ENCODE data around the gene LRG1. TPM values are rescaled to one million over a fixed set of nuclear protein-coding genes. Genes with fewer than 3 reads are reported as not detected.
"Not testable (repeated sequence)": the region's sequence is repeated elsewhere in the genome, so short reads cannot be mapped to it uniquely, and the experiment has no call there.

The LRG1 gene
- total RNA-seq, 1 donor from 2014 or later: 1.6 TPM

- not testable (repeated sequence) for DNase-seq (ENCODE audit: low read depth in 2 of 2)
Observed at GRCh38 chr19:4527377-4527776, 12.5 kb downstream of the LRG1 start.

GRCh38 chr19:4525563-4526002 is 14.3 kb downstream of the LRG1 start:
- no peak for DNase-seq (ENCODE audit: low read depth in 2 of 2)

- peak; percentile 46 to 66 for DNase-seq (ENCODE audit: low read depth in 2 of 2)
Observed at GRCh38 chr19:4524808-4525562, 14.9 kb downstream of the LRG1 start.

- DNase-seq (ENCODE audit: low read depth in 2 of 2): peak; percentile 58 to 69
Observed at GRCh38 chr19:4523306-4524110, 16.3 kb downstream of the LRG1 start.

DNA sequence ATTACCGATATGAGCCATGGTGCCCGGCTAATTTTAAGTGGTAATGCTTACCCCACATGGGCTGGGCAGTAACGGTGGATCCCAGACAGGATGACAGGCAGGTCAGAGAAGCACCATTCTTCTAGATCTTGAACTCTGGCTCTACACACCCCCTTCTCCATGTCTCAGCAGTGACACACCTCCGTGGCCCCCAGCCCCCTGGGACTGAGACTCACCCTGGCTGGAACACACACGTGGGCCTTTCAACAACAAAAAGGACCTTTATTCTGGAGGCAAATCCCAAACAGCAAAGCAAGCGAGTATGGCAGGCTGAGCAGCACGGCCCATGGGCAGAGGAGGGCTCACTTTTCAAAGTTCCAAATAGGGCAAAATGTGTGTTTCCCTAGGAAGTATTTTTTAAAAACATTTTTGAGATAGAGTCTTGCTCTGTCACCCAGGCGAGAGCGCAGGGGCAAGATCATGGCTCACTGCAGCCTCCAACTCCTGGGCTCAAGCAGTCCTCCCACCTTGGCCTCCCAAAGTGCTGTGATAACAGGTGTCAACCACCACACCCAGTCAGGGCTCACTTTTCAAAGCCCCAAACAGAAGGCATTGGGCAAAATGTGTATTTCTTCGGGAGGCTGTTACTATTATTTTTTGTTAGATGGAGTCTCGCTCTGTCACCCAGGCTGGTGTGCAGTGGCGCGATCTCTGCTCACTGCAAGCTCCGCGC is 17.4 kb downstream of the LRG1 start:
- no peak for DNase-seq (ENCODE audit: low read depth in 2 of 2)

- DNase-seq (ENCODE audit: low read depth in 2 of 2): no peak
Observed at GRCh38 chr19:4521888-4522242, 18.0 kb downstream of the LRG1 start.

DNA sequence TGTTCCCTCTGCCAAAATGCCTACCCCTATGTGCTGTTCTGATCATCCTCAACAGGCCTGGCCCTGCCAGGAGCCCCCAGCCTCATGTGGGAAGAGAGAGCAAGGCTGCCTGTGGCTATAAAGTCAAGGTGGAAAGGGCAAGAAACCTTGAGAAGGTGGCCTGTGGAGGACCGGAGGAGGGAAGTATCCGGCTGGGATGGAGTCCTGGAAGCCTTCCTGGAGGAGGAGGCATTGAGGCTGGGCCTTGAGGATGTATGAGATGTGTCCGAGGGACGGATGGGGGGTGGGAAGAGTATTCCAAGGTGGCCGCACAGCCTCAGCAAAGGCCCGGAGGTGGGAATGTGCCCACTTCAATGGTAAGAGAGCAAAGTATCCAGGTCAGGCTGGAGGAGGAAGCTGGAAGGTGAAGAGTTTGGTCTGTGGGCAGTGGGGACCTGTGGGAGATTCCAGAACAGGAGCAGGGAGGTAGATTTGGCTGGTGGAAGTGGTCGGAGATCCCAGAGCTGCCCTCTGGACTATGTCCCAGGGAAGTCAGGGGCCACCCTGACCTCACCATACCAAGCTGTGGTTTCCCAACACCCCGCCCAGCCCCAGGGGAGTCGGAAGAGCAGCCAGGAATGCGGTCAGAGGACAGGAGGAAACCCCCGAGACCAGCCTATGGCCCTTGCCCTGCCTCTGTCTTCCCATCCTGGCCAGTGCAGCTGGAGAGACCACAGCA is 18.5 kb downstream of the LRG1 start:
- no peak for DNase-seq (ENCODE audit: low read depth in 2 of 2)

DNA sequence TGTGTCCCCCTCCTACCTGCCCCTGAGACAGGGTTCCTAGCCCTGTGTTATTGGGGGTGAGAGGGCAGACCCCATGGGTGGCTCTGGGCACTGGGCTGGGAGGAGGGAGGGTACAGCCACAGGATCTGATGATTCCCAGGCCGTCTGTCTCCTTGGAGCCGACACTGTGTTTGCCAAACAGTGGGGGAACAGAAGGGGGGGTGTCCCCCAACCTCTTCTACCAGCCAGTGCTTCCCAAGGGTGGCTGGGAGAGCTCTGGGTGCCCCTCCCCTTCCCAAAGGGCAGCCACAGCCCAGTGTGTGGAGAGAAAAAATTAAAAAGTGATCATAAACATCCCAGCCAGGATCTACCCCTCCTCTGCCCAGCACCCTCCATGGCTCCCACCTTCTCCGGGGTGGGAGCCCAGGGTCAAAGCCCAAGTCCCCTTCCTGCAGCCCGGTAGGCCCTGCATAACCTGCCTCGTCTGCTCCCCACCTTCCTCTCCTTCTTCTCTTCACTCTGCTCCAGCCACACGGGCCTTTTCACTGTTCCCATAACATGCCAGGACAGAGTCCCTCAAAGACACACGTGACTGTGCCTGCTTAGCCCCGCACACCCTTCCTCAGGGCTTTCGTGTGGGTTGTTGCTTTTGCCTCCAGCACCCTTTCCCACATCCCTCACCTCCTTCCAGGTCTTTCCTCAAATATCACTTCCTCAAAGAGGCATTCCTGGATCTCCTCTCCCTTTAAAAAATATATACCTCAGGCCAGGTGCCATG is 20.1 kb downstream of the LRG1 start:
- DNase-seq (ENCODE audit: low read depth in 2 of 2): no peak

DNA sequence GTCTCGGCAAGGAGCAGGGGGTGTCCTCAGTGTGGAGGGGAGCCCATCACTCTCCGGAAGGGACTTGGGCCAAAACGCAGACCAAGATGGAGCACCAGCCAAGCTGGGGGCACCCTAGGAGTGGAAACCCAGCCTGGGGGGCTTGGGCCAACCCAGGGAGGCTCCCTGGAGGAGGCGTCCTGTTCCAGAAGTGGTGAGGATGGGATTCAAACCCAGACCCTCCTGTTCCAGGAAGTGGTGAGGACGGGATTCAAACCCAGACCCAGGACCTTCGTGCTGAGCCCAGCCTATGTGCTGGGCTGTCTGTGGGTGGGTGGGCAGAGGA is 20.7 kb downstream of the LRG1 start:
- DNase-seq (ENCODE audit: low read depth in 2 of 2): no peak

DNA sequence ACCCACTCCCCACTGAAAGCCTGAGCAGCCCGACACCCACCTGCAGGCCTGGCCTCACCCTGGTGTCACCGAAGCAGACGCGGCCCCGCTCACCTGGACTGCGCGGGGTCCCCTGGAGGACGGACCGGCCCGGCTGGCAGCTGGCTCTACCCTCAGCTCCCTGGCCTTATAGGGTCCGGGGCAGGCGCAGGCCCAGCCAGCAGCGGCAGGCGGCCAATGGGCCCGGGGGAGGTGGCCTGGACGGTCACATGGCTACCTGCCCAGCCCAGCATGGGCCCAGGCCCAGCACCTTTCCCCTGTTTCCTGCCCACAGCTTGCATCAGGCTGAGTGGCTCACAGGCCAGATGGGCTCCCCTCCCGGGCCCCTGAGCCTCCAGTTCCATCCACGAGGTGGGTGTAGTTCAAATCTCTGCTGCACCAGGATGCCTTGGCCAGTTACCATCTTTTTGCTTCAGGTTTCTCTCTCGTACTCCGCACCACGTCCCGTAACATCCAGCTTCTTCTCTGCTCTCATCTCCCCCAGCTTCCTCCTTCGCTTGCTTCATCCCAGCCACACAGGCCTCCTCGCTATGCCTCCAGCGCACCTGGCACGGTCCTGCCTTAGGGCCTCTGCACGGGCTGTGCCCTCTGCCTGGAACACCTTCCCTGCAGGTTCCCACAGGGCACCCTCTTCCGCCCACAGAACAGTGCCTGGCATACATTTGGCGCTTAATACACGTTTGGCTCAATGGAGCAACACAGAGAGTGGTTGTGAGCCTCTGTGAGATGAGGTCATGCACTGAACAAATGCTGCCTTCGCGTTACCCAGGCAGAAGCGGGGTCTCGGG is 21.3 kb downstream of the LRG1 start, which contains the start of gene PLIN4:
PLIN4 (minus strand) TSS at position 142 of the 827 bp plus-strand sequence. CDS start 214 bp downstream, outside the sequence.
- DNase-seq (ENCODE audit: low read depth in 2 of 2): peak in 1 of 2 donors; percentile 90

DNA sequence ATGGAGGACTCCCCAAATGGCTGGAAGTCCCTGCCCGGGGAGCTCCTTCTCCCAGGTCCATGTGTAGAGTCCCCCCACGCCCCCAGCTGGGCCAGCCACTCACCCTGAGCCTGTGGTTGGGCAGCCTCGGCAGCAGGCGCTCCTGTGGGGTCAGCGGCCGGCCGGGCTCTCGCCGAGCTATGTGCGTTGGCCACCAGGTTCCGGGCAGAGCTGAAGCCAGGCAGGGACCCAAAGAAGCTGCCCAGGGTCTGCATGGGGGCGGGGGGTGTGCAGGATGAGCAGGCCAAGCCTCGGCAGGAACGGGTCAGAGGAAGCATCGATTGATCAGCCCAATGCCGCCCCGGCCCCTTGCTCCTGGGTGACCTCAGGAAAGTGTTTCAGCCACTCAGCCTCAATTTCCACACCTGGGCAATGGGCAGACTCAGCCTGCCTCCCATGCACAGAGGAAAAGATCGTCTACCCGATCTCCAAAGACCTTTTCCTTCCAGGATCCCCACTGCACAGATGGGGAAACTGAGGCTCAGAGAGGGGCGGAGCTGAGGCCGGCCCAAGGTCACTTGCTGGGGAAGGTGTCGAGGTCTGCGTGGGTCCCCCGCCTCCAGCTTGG is 22.3 kb downstream of the LRG1 start:
- no peak for DNase-seq (ENCODE audit: low read depth in 2 of 2)

- DNase-seq (ENCODE audit: low read depth in 2 of 2): no peak
Observed at GRCh38 chr19:4516939-4517300, 22.9 kb downstream of the LRG1 start.

DNA sequence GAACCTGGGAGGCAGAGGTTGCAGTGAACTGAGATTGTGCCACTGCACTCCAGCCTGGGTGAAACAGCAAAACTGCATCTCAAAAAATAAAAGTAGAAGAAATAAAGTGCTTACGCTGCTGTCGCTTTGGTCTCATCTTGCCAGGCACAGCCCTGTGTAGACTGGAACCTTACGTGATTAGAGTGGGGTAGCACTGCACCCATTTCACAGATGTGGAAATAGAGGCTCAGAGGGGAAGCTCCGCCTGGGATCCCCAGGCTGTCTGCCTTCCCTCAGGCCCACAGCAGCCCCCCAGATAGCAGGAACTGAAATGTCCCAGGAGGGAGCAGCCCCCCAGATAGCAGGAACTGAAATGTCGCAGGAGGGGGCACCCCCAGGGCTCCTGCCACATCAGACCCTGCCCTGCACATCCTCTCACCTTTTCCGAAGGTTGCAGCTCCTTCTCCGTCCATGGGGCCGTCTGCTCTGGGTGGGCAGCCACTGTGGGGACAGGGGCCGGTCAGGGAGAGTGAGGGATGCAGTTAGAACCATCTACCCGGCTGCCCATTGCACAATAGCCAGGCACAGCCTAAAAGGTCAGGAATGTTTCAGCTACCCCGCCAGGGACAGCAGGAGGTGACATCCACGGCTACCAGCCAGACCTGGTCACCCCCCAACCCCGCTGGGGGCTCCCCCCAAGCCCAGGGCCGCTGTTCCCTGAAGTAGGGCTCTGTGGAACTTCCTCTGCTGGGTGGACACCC is 23.5 kb downstream of the LRG1 start:
- DNase-seq (ENCODE audit: low read depth in 2 of 2): no peak

- no peak for DNase-seq (ENCODE audit: low read depth in 2 of 2)
Observed at GRCh38 chr19:4515732-4516131, 24.1 kb downstream of the LRG1 start.

DNA sequence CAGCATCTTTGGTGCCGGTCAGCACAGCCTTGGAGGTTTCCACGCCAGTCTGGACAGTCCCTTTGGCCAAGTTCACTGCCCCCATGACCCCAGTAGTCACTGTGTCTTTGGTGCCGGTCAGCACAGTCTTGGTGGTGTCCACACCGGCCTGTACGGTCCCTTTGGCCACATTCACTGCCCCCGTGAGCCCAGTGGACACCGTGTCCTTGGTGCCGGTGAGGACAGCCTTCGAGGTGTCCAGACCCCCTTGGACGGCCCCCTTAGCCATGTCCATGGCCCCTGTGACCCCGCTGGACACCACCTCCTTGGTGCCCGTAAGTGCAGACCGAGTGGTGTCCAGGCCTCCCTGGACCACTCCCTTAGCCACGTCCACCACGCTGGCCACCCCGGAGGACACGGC is 26.6 kb downstream of the LRG1 start:
- no peak for DNase-seq (ENCODE audit: low read depth in 2 of 2)

DNA sequence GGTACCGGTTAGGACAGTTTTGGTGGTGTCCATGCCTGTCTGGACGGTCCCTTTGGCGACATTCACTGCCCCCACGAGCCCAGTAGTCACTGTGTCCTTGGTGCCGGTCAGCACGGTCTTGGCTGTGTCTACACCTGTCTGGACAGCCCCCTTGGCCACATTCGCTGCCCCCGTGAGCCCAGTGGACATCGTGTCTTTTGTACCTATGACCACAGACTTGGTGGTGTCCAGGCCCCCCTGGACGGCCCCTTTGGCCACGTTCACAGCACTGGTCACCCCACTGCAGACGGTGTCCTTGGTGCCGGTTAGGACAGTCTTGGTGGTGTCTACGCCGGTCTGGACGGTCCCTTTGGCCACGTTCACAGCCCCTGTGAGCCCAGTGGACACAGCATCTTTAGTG is 27.8 kb downstream of the LRG1 start:
- DNase-seq (ENCODE audit: low read depth in 2 of 2): no peak

DNA sequence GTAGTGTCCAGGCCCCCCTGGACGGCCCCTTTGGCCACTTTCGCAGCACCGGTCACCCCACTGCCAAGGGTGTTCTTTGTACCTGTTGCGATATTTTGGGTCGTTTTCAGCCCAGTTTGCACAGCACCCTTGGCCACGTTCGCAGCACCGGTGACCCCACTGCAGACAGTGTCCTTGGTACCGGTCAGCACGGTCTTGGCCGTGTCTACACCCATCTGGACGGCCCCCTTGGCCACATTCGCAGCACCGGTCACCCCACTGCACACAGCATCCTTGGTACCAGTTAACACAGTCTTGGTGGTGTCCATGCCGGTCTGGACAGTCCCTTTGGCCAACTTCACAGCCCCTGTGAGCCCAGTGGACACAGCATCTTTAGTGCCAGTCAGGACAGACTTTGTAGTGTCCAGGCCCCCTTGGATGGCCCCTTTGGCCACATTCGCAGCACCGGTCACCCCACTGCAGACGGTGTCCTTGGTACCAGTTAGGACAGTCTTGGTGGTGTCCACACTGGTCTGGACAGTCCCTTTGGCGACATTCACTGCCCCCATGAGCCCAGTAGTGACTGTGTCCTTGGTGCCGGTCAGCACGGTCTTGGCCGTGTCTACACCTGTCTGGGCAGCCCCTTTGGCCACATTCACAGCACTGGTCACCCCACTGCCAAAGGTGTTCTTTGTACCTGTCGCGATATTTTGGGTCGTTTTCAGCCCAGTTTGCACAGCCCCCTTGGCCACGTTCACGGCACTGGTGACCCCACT is 28.4 kb downstream of the LRG1 start:
- no peak for DNase-seq (ENCODE audit: low read depth in 2 of 2)

All from lung microvascular endothelial cell (primary cell).